Measurements from ENCODE around the gene TMEM269. TPM values are rescaled to one million over a fixed set of nuclear protein-coding genes. Genes with fewer than 3 reads are reported as not detected.

Gene TMEM269
- total and polyA plus RNA-seq, 10 of the 15 experiments (the other 5 are each of a cell fraction or from before 2014, with no cell fraction given): 0.02 to 0.26 (median 0.06) TPM; not detected in 2

DNA sequence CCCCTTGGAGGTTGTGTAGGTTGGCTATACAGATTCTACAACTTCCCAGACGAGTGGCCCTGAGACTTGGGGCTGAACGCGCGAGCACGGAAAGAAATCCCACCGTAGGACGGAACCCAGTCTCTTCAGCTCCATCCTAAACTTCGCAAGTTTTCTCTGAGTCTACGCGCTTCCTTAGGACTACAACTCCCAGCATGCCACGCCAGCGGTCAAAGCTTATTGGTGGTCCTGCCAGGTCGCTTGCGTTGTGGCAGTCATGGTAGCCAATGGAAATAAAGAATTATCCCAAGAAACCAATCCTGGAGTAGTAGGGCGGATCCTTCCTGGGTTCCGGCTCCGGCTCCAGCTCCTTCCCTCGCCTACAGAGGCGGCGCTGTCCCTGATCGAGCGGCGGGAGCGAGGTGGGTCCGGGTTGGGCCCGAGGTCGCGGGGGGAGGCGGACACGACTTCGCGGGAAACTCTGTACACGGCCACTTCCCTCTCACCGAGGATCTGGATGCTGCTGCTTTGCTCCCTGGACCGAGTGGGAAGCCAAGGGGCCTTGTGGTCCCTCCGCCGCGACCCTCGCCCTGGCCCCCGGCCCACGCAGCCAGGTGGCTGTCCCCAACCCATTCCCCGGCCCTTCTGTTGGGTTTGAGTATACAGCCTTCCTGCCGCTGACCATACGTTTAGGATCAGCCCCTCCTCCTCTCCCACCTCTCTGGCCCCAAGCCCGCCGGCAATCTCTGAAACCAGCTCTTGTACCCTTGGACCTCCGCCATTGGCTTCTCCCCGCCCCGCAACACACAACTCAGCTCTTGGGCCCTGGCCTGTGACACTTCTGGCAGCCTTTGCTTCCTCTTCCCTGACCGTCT, 61.7 kb downstream of the TMEM269 start, which contains the start of gene ZNF691 (continued):
- TF ChIP-seq, protein P1, sequence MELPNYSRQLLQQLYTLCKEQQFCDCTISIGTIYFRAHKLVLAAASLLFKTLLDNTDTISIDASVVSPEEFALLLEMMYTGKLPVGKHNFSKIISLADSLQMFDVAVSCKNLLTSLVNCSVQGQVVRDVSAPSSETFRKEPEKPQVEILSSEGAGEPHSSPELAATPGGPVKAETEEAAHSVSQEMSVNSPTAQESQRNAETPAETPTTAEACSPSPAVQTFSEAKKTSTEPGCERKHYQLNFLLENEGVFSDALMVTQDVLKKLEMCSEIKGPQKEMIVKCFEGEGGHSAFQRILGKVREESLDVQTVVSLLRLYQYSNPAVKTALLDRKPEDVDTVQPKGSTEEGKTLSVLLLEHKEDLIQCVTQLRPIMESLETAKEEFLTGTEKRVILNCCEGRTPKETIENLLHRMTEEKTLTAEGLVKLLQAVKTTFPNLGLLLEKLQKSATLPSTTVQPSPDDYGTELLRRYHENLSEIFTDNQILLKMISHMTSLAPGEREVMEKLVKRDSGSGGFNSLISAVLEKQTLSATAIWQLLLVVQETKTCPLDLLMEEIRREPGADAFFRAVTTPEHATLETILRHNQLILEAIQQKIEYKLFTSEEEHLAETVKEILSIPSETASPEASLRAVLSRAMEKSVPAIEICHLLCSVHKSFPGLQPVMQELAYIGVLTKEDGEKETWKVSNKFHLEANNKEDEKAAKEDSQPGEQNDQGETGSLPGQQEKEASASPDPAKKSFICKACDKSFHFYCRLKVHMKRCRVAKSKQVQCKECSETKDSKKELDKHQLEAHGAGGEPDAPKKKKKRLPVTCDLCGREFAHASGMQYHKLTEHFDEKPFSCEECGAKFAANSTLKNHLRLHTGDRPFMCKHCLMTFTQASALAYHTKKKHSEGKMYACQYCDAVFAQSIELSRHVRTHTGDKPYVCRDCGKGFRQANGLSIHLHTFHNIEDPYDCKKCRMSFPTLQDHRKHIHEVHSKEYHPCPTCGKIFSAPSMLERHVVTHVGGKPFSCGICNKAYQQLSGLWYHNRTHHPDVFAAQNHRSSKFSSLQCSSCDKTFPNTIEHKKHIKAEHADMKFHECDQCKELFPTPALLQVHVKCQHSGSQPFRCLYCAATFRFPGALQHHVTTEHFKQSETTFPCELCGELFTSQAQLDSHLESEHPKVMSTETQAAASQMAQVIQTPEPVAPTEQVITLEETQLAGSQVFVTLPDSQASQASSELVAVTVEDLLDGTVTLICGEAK (IDR thresholded peaks at IDR 0.05; ENCODE audit: borderline replicate concordance): peak; percentile 96
- TF ChIP-seq SMAD5 (IDR thresholded peaks at IDR 0.05; ENCODE audit: low read depth) (peak; percentile 65; the same call in 1 of the 2 replicates), CBX5 (IDR thresholded peaks at IDR 0.05; ENCODE audit: low read depth) (no peak), SREBF1 (IDR thresholded peaks at IDR 0.05; ENCODE audit: low read length) (peak; percentile 80), EGR1 (IDR thresholded peaks at IDR 0.05; ENCODE audit: borderline replicate concordance in 1 of 2, low read depth in 2 of 2, low read length in 2 of 2) (0 out of 3 replicates have a peak, but pooled peaks of 1 of the 2 experiments have one; percentile 23), ZNF384 (IDR thresholded peaks at IDR 0.05; ENCODE audit: borderline replicate concordance, low read depth, low read length) (no peak), ZBTB4 (CRISPR knock-in tag; IDR thresholded peaks at IDR 0.05) (no peak), SIX5 (IDR thresholded peaks at IDR 0.05; ENCODE audit: low read depth, low read length, severe bottlenecking) (peak; percentile 93), SMAD1 (IDR thresholded peaks at IDR 0.05; ENCODE audit: low read depth, partially characterized antibody) (no peak), MXI1 (IDR thresholded peaks at IDR 0.05; ENCODE audit: low read depth, low read length) (peak; percentile 7; the same call in 1 of the 2 replicates), CTCF (IDR thresholded peaks at IDR 0.05 in 2 of 3, conservative IDR thresholded peaks at IDR 0.05 in 1 of 3; ENCODE audit: control insufficient read depth in 2 of 3, extremely low read depth in 1 of 3, insufficient read depth in 1 of 3, low read depth in 3 of 3, low read length in 3 of 3) (peak; percentile 35 to 45 (median 39)), SP1 (IDR thresholded peaks at IDR 0.05; ENCODE audit: low read depth, low read length) (peak; percentile 99)
- TF ChIP-seq, protein P2, sequence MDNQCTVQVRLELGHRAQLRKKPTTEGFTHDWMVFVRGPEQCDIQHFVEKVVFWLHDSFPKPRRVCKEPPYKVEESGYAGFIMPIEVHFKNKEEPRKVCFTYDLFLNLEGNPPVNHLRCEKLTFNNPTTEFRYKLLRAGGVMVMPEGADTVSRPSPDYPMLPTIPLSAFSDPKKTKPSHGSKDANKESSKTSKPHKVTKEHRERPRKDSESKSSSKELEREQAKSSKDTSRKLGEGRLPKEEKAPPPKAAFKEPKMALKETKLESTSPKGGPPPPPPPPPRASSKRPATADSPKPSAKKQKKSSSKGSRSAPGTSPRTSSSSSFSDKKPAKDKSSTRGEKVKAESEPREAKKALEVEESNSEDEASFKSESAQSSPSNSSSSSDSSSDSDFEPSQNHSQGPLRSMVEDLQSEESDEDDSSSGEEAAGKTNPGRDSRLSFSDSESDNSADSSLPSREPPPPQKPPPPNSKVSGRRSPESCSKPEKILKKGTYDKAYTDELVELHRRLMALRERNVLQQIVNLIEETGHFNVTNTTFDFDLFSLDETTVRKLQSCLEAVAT (IDR thresholded peaks at IDR 0.05): 0 out of 2 replicates have a peak, but pooled peaks have one; percentile 44

Data from GM12878 (cell line).